OCI-LY1 (cell line): Measurements from ENCODE around the gene ZBTB20.

ENCODE experiments used
- EZH2 ChIP-seq: fragments of 200-600 bp; sonication (generic), shearing (Covaris generic); IDR thresholded peaks from 2 replicates; pipeline ENCODE4 v1.8.0; 2017; ENCODE audit warnings: borderline replicate concordance, mixed run types, mild to moderate bottlenecking, antibody characterized with exemption, low read length, moderate library complexity, mixed read lengths
- TF ChIP-seq, protein P1 (sequence below): fragments of 200-600 bp; sonication (generic), shearing (Covaris generic); IDR thresholded peaks from 2 replicates; pipeline ENCODE4 v1.5.1; 2017; ENCODE audit warnings: mild to moderate bottlenecking, antibody characterized with exemption, low read length, moderate library complexity, mixed read lengths

DNA sequence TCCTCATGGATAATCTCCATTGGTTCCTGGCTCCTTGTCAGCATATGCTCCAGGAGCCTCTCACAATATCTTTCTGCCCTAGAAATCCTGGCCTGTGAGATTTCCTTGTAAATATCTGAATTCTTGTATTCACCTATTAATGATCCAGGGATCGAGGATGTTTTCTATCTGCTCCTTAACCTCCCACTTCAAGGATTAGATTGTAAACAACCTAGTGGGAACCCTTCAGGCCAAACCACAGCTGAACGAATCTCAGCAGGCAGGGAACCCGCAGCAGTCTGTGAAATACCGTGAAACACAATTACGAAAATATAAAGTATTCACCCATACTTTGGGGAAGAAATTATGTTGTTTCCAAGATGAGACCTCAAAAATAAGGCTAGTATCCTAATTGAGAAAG, 637.3 kb downstream of the ZBTB20 start:
- TF ChIP-seq, protein P1, sequence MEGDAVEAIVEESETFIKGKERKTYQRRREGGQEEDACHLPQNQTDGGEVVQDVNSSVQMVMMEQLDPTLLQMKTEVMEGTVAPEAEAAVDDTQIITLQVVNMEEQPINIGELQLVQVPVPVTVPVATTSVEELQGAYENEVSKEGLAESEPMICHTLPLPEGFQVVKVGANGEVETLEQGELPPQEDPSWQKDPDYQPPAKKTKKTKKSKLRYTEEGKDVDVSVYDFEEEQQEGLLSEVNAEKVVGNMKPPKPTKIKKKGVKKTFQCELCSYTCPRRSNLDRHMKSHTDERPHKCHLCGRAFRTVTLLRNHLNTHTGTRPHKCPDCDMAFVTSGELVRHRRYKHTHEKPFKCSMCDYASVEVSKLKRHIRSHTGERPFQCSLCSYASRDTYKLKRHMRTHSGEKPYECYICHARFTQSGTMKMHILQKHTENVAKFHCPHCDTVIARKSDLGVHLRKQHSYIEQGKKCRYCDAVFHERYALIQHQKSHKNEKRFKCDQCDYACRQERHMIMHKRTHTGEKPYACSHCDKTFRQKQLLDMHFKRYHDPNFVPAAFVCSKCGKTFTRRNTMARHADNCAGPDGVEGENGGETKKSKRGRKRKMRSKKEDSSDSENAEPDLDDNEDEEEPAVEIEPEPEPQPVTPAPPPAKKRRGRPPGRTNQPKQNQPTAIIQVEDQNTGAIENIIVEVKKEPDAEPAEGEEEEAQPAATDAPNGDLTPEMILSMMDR, result no peak
- no peak for TF ChIP-seq EZH2
